Keratinocyte (primary cell): ENCODE data around the gene GDPD2. TPM values are rescaled to one million over a fixed set of nuclear protein-coding genes. Genes with fewer than 3 reads are reported as not detected.

ENCODE experiments used
- DNase-seq: peaks from one replicate; pipeline ENCODE4 v3.0.0-alpha.2; 2011; ENCODE audit warnings: low read depth, missing footprints, low spot score
- FAIRE-seq: peaks from 2 replicates; lab custom pipeline; 2011; peaks lifted over from hg19 to GRCh38; lab: Jason Lieb, UNC
- H2AFZ ChIP-seq: 2 replicates; pipeline ENCODE4 v1.6.0; 2012; ENCODE audit warnings: low read length, control low read depth, inconsistent platforms; ENCODE audit not compliant: control insufficient read depth
- H3K27ac ChIP-seq: 2 replicates; pipeline ENCODE4 v1.5.1; 2011; ENCODE audit warnings: low read length; ENCODE audit not compliant: control insufficient read depth, insufficient read depth
- H3K27me3 ChIP-seq: 3 replicates; pipeline ENCODE4 v1.6.0; 2011; ENCODE audit warnings: low read length; ENCODE audit not compliant: control insufficient read depth, insufficient read depth; ENCODE audit errors: extremely low read depth
- H3K36me3 ChIP-seq, 2 experiments: 2 replicates in 1 of 2; 3 replicates in 1 of 2; pipeline ENCODE4 v1.5.1; 2011; ENCODE audit warnings: low read length in 2 of 2, mild to moderate bottlenecking in 1 of 2; ENCODE audit not compliant: control insufficient read depth in 2 of 2, insufficient read depth in 2 of 2; ENCODE audit errors: extremely low read depth in 1 of 2
- H3K4me1 ChIP-seq: 3 replicates; pipeline ENCODE4 v1.5.1; 2011; ENCODE audit warnings: low read length; ENCODE audit not compliant: control insufficient read depth, insufficient read depth; ENCODE audit errors: extremely low read depth
- H3K4me2 ChIP-seq: 3 replicates; pipeline ENCODE4 v1.6.0; 2011; ENCODE audit warnings: low read depth, low read length; ENCODE audit not compliant: control insufficient read depth, insufficient read depth; ENCODE audit errors: extremely low read depth
- H3K4me3 ChIP-seq, 3 experiments: fragments of 200-600 bp in 1 of 3; sonication (generic) in 1 of 3; 2 replicates in 2 of 3; 3 replicates in 1 of 3; pipeline ENCODE4 v1.5.1; 2011 to 2016; ENCODE audit warnings: low read length in 3 of 3, mild to moderate bottlenecking in 3 of 3, control low read depth in 2 of 3, inconsistent platforms in 1 of 3, low read depth in 1 of 3, mixed read lengths in 1 of 3, mixed run types in 1 of 3, moderate library complexity in 1 of 3; ENCODE audit not compliant: control insufficient read depth in 2 of 3, insufficient read depth in 2 of 3; ENCODE audit errors: extremely low read depth in 1 of 3
- H3K79me2 ChIP-seq: 2 replicates; pipeline ENCODE4 v1.6.0; 2012; ENCODE audit warnings: low read length; ENCODE audit not compliant: control insufficient read depth, insufficient read depth
- H3K9ac ChIP-seq: 3 replicates; pipeline ENCODE4 v1.6.0; 2011; ENCODE audit warnings: low read length; ENCODE audit not compliant: control insufficient read depth, insufficient read depth; ENCODE audit errors: extremely low read depth
- H3K9me1 ChIP-seq: 3 replicates; pipeline ENCODE4 v1.6.0; 2011; ENCODE audit warnings: low read length; ENCODE audit not compliant: control insufficient read depth, insufficient read depth; ENCODE audit errors: extremely low read depth
- H3K9me3 ChIP-seq: 2 replicates; pipeline ENCODE4 v1.5.1; 2012; ENCODE audit warnings: low read depth, low read length; ENCODE audit not compliant: control insufficient read depth
- H4K20me1 ChIP-seq: 3 replicates; pipeline ENCODE4 v1.6.0; 2011; ENCODE audit warnings: low read length; ENCODE audit not compliant: control insufficient read depth, insufficient read depth; ENCODE audit errors: extremely low read depth
- EZH2 ChIP-seq: IDR thresholded peaks from one replicate; pipeline ENCODE4 v1.6.1; 2012; ENCODE audit warnings: inconsistent platforms, mild to moderate bottlenecking, low read length, moderate library complexity
- dilution Hi-C: fragments of 300-500 bp; cut with MboI; formaldehyde crosslinking; loops from one replicate; pipeline ENCODE4 v1.7.0; 2020; ENCODE audit warnings: low sequenced_read_pairs; ENCODE audit not compliant: extremely low pct_ligation_motif_present
- polyA plus RNA-seq, 5 experiments: library from polyadenylated mRNA; depleted of rRNA in 3 of 5; stranded (reverse) in 3 of 5; stranded (forward) in 1 of 5; unstranded in 1 of 5; fragments of >200 nt; gene quantifications; 1 replicate in 1 of 5; 2 replicates in 3 of 5; 3 replicates in 1 of 5; pipeline versions ENCODE4 v1.2.1 to v1.2.3, GENCODE V29; 2011 to 2012; ENCODE audit warnings: missing spikeins in 2 of 5, low read depth in 1 of 5, low replicate concordance in 1 of 5
- TF ChIP-seq, protein P1 (sequence below), 3 experiments: IDR thresholded peaks in 1 of 3; conservative IDR thresholded peaks in 1 of 3; optimal IDR thresholded peaks in 1 of 3; 2 replicates in 2 of 3; 3 replicates in 1 of 3; pipeline versions ENCODE3 to v1.5.1; 2011; ENCODE audit warnings: low read length in 3 of 3, mild to moderate bottlenecking in 3 of 3, moderate library complexity in 2 of 3, control low read depth in 1 of 3, inconsistent platforms in 1 of 3; ENCODE audit not compliant: insufficient read depth in 2 of 3; ENCODE audit errors: extremely low read depth in 1 of 3

Gene GDPD2
- polyA plus RNA-seq, 1 donor (not counting 4 experiments of a cell fraction or from before 2014, with no cell fraction given) = 7.2 TPM

DNA sequence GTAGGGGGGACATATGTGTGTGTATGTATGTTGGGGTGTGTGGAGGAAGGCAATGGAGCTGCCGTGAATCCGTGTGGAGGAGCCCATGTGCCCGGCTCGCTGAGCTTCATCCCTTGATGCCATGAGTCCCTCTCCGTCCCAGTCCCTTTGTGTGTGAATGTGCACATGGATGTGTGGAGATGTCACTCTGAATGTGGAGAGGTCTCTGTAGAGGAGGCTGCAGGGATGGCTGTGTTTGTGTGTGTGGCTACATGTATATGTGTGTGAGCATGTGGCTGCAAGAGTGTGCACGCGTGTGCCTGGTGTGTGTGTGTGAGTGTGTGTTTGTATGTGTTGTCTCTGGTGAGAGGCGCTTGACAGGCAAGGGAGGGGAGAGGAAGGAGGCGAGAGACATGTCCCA is 22.8 kb downstream of the GDPD2 start:
- no peaks in the 10 kb centered on the region for H4K20me1 ChIP-seq
- H3K4me1 ChIP-seq = no peaks in the 10 kb centered on the region
- DNase-seq = no peak
- no peaks in the 10 kb centered on the region for H3K9me1 ChIP-seq
- no peaks in the 10 kb centered on the region for H3K79me2 ChIP-seq
- no peak for TF ChIP-seq EZH2
- TF ChIP-seq, protein P1, sequence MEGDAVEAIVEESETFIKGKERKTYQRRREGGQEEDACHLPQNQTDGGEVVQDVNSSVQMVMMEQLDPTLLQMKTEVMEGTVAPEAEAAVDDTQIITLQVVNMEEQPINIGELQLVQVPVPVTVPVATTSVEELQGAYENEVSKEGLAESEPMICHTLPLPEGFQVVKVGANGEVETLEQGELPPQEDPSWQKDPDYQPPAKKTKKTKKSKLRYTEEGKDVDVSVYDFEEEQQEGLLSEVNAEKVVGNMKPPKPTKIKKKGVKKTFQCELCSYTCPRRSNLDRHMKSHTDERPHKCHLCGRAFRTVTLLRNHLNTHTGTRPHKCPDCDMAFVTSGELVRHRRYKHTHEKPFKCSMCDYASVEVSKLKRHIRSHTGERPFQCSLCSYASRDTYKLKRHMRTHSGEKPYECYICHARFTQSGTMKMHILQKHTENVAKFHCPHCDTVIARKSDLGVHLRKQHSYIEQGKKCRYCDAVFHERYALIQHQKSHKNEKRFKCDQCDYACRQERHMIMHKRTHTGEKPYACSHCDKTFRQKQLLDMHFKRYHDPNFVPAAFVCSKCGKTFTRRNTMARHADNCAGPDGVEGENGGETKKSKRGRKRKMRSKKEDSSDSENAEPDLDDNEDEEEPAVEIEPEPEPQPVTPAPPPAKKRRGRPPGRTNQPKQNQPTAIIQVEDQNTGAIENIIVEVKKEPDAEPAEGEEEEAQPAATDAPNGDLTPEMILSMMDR (optimal IDR thresholded peaks at IDR 0.05 in 1 of 3, IDR thresholded peaks at IDR 0.05 in 1 of 3, conservative IDR thresholded peaks at IDR 0.05 in 1 of 3; ENCODE audit: extremely low read depth in 1 of 3, insufficient read depth in 2 of 3, low read length in 3 of 3) = no peak
- H2AFZ ChIP-seq = no peak overlapping the region
- no peak overlapping the region for H3K4me2 ChIP-seq
- dilution Hi-C loops = no loop called here
- H3K9ac ChIP-seq = no peak overlapping the region
- FAIRE-seq = no peak
- no peaks in the 10 kb centered on the region for H3K9me3 ChIP-seq
- H3K4me3 ChIP-seq = no peak overlapping the region
- peaks cover 34% of the 10 kb centered on the region for H3K27me3 ChIP-seq
- H3K27ac ChIP-seq = no peak overlapping the region
- no peaks in the 10 kb centered on the region for H3K36me3 ChIP-seq

DNA sequence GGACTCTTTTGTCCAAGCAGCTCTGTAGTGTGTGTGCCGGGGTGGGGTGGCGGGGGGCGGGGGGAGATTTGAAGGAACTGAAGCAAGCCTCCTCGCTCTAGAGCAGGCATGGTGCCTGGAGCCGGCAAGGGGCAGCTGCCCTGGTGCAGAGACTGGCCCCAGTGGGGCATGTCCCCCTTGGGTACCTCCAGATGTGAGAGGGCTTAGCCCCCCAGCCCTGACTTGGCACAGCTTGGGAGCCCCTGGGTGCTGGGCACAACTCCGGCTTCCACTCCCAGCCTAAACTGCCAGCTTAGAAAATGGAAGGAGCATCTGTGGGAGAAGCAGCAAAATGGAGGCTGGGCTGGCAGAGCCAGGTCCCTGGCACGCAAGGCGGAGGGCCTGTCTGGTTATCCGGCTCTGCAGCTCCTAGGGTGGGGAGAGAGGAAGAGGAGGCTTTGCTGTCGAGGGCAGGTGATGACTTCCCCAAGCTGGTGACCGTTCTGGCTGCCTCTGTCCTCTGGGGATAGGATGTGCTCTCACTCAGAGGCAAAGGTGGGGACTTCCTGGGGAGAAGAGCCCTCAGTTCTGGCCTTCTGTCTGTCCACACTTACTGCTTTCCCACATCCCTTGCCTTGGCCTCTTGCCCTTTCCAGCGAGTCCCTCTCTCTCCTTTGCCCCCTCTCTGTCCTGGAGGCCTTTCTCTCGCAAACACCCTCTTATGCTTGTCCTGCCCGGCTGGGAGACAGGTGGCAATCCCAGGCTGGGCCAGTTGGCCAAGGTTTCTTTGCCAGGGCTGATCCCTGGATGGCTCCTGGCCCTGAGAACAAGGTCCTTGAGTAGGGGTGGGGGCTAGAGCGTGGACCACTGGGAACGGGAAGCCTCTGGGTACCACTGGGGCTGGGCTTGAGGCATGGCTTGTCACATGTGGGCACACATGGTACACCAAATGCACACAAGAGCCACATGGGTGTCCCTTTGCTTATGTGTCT is 23.6 kb downstream of the GDPD2 start:
- no peaks in the 10 kb centered on the region for H3K79me2 ChIP-seq
- H3K4me1 ChIP-seq = no peaks in the 10 kb centered on the region
- peaks cover 34% of the 10 kb centered on the region for H3K27me3 ChIP-seq
- H3K4me3 ChIP-seq = no peak overlapping the region
- no peaks in the 10 kb centered on the region for H3K36me3 ChIP-seq
- no peak overlapping the region for H3K27ac ChIP-seq
- H3K9me3 ChIP-seq = no peaks in the 10 kb centered on the region
- H3K9me1 ChIP-seq = no peaks in the 10 kb centered on the region
- H3K4me2 ChIP-seq = no peak overlapping the region
- H4K20me1 ChIP-seq = no peaks in the 10 kb centered on the region
- dilution Hi-C loops = no loop called here
- no peak overlapping the region for H3K9ac ChIP-seq
- no peak overlapping the region for H2AFZ ChIP-seq
- no peak for DNase-seq
- FAIRE-seq = no peak
- no peak for TF ChIP-seq EZH2
- TF ChIP-seq, protein P1 (optimal IDR thresholded peaks at IDR 0.05 in 1 of 3, IDR thresholded peaks at IDR 0.05 in 1 of 3, conservative IDR thresholded peaks at IDR 0.05 in 1 of 3; ENCODE audit: extremely low read depth in 1 of 3, insufficient read depth in 2 of 3, low read length in 3 of 3) = no peak
